HG03565 (cell line): ENCODE measurements around the gene SCGB2A2.

ENCODE experiments used
- ATAC-seq: cut with Tn5 transposase; IDR thresholded peaks from one replicate; pipeline ENCODE4 v1.9.1; 2021; ENCODE audit warnings: mild to moderate bottlenecking, moderate library complexity; ENCODE audit not compliant: unreplicated experiment

SCGB2A2 gene

GRCh38 chr11:62298975-62299374 lies 29.0 kb downstream of the SCGB2A2 start, which contains the start of gene SCGB1D4:
Gene SCGB1D4 (minus strand): TSS chr11:62299075. CDS start chr11:62299010, 65 bp downstream.
- no peak for ATAC-seq

GRCh38 chr11:62306227-62306626 lies 36.3 kb downstream of the SCGB2A2 start:
- ATAC-seq: no peak

GRCh38 chr11:62307950-62308349 lies 38.0 kb downstream of the SCGB2A2 start:
- ATAC-seq: no peak

GRCh38 chr11:62309991-62310390 lies 40.0 kb downstream of the SCGB2A2 start:
- ATAC-seq: no peak

- no peak for ATAC-seq
These were observed 45.5 kb downstream of the SCGB2A2 start for GRCh38 chr11:62315431-62315830.

GRCh38 chr11:62322524-62322923 lies 52.6 kb downstream of the SCGB2A2 start:
- no peak for ATAC-seq
